Endometrial microvascular endothelial cells (primary cell): ENCODE measurements around the gene FAM163A. TPM values are rescaled to one million over a fixed set of nuclear protein-coding genes. Genes with fewer than 3 reads are reported as not detected.

Experiments used
- in situ Hi-C: cut with HindIII; loops from 2 replicates; pipeline ENCODE4 v1.10.0; 2017; ENCODE audit warnings: low sequenced_read_pairs, low pct_unique_long_range_greater_than_20kb; ENCODE audit errors: inconsistent ontology term
- total RNA-seq: library from RNA; depleted of rRNA; stranded (reverse); fragments of >200 nt; gene quantifications from one replicate; pipeline ENCODE4 v1.2.3, GENCODE V29; 2015; ENCODE audit errors: inconsistent ontology term

FAM163A gene
- total RNA-seq, 1 donor from 2014 or later, result 0.19 TPM

GRCh38 chr1:179745743-179746142, 2.7 kb downstream of the FAM163A start:
- in situ Hi-C loops, result no loop called here

GRCh38 chr1:179747611-179748010, 4.5 kb downstream of the FAM163A start:
- in situ Hi-C loops, result no loop called here

GRCh38 chr1:179748772-179749171, 5.7 kb downstream of the FAM163A start:
- in situ Hi-C loops, result no loop called here

DNA sequence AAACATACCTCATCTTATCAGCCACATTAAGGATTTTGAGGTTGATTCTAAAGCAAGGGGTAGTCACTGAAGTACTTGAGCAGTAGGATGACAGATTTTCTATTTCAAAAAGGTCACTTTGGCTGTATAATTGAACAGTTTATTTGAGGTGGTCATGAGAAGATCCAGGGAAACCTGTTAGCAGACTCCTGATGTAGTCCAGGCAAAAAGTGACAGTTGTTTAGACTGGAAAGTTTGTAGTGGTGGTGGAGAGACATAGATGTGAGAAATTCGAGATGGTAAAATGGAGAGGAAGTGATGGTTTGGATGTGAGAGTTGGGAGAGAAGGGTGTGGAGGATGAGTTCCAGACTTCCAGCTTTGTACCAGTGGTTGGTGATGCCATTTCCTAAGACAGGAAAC, 7.5 kb downstream of the FAM163A start:
- in situ Hi-C loops, result no loop called here

DNA sequence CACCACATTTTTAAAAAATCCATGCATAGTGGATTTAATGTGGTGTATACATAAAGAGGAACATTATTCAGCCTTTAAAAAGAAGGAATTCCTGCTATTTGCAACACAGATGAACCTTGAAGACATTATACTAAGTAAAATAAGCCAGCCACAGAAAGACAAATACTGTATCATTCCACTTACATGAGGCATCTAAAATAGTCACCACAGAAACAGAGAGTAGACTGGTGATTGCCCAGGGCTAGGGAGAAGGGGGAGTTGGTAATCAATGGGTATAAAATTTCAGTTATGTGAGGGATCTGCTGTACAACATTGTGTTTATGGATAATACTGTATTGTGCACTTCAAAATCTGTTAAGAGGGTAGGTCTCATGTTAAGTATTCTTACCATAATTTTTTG, 10.0 kb downstream of the FAM163A start:
- in situ Hi-C loops, result no loop called here

DNA sequence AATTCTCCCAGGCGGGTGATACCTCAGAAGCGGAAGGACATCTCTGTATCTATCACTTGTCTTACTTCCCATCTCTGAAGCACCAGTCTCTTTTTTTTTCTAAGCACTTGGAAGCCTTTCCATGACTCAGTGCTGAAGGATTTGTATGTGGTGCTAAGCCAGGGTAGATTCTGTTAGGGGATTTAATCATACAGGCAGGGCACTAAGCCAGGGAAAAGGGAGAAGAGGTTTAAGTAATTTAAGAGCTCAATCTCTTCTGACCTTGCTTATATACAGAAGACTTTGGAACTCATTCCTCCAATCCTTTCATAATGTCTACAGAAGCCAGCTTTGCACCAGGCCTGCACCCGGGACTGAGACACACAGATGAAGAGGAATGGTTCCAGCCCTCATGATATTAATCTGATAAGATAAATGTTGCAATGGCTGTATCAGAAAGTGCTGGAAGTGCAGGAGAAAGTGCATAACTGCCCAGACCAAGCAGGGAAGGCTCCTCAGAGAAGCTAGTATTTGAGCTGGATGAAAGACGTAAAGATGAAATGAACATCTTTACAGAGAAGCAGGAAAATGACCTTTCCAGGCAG, 11.0 kb downstream of the FAM163A start:
- in situ Hi-C loops, result no loop called here

- in situ Hi-C loops, result no loop called here
Observed at GRCh38 chr1:179757933-179758332, 14.8 kb downstream of the FAM163A start.

DNA sequence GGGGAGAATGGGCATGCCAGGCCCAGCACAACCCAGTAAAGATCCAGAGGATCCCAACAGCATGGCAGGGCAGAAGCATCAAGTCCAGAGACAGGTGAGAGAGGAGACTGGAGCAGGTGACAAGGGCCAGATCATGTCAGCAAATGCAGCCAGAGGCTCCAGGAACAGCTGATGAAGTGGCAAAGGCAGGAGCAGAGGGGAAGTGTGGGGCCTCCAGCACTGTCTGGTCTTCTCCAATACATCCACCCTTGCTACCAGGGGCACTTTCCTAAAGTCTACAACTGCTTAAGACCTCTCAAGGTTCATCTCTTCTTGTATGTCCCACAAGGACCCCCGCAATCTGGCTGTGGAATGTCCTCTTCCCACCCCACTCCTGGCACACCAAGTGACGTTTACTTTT, 17.4 kb downstream of the FAM163A start:
- in situ Hi-C loops, result no loop called here

DNA sequence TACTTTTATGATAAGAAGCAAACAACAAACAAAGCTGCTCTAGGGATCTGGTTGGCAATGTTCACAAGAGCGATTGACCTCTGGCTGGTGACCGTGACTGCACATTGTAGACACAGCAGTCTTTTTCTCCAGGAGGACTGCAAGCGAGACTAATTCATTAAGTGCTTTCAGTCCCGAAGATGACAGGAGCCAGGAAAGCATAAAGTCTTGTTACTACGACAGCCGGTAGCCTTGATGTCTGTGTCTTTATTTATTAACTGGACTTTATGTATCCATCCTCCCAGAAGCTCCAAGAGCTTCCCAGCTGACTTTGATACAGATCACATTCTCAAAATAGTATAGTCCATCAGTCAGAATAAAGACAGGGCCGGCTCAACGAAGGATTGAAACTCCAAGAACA, 18.2 kb downstream of the FAM163A start:
- in situ Hi-C loops, result no loop called here

DNA sequence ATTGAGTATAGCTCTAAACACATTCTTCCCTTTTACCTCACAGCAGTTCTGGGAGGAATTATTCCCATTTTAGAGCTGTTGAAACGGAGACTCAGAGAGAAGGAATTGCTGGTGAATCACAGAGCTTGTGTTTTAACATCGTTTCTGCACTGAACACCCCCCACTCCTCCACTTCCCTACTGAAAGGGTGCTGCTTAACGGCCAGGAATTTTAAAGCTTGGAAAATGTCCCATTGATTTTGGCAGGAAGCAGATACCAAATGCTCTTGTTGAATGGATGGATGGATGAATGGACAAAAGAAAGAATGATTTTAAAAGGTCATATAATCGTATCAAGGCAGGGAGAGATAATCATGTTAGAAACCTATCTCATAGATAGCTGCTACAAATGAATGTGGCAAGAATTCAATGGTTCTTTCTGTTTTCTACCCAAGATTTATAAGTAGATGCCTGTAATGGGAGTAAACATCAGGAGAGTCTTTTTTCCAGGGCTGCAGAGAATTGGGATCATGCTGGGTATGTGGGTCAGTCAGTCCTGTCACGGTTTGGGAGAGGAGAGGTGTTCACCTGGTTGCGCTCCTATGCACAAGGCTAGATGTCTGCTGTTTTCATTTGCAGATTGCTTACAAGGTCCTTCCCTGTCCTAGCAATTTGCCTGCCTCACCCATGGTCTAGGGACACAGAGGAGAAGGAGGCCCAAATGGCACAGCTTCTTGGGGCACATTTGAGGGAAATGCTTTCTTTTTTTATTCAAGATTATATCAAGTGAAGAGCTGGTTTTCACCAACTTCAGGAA, 19.0 kb downstream of the FAM163A start:
- in situ Hi-C loops, result no loop called here

DNA sequence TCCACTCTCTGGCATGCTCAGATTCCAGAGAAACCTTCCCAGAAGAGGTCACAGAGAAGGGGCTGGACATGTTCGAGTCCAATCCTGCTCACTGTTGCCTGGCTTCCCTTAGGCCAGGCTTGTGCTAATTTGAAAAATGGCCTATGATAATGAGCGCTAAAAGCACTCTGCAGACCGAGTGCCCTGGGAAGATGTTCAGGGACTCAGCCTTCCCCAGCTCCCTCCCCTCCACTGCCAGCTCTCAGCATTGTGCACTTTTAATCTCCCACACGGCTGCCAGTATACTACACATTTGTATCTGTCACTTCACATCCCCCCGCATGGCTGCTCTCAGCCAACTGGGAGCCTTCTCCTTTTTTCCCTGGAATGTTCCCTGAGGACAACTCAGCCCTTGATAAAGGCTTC, 24.1 kb downstream of the FAM163A start:
- in situ Hi-C loops, result no loop called here

- in situ Hi-C loops, result no loop called here
Observed at GRCh38 chr1:179767996-179768395, 24.9 kb downstream of the FAM163A start.

DNA sequence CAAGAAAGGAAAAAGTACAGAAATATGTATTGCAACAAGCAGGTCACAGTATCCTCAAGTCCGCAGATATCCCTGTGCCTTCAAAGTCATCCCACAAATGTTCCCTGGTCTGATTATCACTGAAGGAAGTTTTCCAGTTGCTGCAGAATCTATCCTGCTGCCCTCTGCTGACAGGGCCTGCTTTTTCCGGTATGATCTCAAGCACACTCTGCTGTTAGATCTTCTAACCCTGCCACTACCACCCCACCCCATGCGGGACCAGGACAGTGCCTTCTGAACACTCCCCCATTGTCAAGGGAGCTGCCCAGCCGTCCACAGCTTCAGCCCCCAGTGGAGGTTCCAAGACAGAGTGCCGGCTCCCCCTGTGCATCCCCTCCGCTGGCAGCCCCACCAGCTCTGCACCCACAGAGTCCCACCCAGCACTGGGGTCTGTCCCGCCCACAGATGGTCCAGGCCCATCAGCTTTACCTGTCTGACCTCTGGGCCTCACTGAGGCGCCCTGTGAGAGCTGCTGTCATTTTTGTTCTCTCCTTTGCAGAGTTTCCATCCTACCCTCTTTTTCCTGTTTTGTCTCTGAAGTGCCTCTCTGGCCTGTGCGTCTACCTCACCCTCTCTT, 27.9 kb downstream of the FAM163A start:
- in situ Hi-C loops, result no loop called here

DNA sequence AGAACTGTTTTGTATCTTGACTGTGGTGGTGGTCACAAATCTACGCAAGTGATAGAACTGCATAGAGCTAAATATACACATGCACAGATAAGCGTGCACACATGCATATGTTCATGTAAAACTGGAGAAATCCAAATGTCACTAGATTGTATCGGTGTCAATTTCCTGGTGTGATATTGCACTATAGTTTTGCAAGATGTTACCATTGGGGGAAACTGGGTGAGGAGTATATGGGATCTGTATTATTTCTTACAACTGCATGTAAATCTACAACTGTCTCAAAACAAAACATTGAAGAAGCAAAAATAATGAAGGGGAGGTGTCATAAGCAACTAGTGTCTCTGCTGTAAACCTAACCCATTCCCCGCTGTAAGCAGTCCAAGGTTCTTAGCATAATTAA, 30.2 kb downstream of the FAM163A start:
- in situ Hi-C loops, result no loop called here

DNA sequence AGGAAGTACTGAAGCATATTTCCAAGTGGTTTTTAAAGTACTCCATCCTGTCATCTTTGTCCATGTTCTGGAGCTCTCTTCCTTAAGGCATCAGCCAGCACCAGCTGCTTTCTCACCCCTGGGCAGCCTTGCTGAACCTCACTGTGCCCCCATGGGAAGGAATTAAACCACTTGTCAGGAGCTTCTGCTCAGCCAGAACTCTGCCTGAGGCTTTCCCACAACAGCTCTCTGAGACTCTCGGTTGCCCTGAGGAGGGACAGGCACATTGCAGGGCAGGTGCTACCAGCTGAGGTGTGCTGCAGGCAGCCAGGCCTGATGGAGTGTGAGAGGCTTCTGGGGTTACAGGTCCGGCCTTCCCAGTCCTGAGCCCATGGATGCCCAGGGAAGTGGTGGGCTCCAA, 30.9 kb downstream of the FAM163A start:
- in situ Hi-C loops, result no loop called here

GRCh38 chr1:179774566-179774965, 31.5 kb downstream of the FAM163A start:
- in situ Hi-C loops, result no loop called here

DNA sequence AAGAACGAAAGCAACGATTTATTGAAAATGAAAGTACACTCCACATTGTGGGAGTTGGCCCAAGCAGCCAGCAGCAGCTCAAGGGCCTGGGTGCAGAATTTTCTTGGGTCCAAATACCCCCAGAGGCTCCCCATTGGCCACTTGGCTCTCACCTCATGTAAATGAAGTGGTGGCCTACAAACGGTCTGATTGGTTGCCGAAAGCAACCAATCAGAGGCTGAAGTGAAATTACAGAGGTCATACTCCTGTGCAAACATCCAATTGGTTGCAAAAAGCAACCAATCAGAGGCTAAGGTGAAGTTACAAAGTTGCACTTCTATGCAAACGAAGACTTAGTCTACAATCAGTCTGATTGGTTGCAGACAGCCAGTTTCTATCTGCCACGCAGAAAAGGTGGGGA, 31.9 kb downstream of the FAM163A start:
- in situ Hi-C loops, result no loop called here

DNA sequence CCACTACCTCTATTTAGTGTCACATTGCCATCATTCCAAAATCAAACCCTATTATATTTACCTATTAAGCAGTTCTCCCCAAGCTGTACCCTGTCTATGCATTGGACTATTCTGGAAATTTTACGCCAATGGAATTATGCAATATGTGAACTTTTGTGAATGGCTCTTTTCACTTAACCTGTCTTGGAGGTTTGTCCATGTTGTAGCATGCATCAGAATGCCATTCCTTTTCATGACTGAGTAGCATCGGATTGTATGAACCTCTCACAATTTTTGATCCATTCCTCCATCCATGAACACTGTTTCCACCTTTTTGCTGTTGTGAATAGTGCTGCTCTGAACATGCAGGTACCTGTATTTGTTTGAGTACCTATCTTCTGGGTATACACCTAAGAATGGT, 33.7 kb downstream of the FAM163A start:
- in situ Hi-C loops, result no loop called here

DNA sequence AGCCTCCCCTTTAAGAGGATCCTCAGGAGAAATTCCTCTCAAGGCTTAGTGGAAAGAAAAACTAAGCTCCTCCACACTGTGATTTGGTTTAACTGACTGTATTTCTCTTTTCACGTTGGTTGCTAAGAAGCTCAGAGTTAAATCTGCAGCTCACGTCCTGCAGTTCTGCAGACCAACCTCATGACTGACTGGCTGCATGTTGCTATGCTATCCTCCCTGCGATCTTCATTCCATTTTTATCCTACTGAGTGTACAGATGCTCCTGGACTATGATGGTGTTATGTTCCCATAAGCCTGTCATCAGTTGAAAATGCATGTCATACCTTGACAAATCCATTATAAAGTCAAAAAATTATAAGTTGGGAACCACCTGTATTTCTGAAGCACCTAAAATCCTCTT, 34.6 kb downstream of the FAM163A start:
- in situ Hi-C loops, result no loop called here

- in situ Hi-C loops, result no loop called here
Observed at GRCh38 chr1:179779645-179780272, 36.7 kb downstream of the FAM163A start.
